Keratinocyte (primary cell): Measurements from ENCODE around the gene SLC9A8. TPM values are rescaled to one million over a fixed set of nuclear protein-coding genes. Genes with fewer than 3 reads are reported as not detected.

Source experiments
- DNase-seq: peaks from one replicate; pipeline ENCODE4 v3.0.0-alpha.2; 2011; ENCODE audit warnings: low read depth, missing footprints, low spot score
- FAIRE-seq: peaks from 2 replicates; lab custom pipeline; 2011; peaks lifted over from hg19 to GRCh38; lab: Jason Lieb, UNC
- H2AFZ ChIP-seq: 2 replicates; pipeline ENCODE4 v1.6.0; 2012; ENCODE audit warnings: low read length, control low read depth, inconsistent platforms; ENCODE audit not compliant: control insufficient read depth
- H3K27ac ChIP-seq: 2 replicates; pipeline ENCODE4 v1.5.1; 2011; ENCODE audit warnings: low read length; ENCODE audit not compliant: control insufficient read depth, insufficient read depth
- H3K27me3 ChIP-seq: 3 replicates; pipeline ENCODE4 v1.6.0; 2011; ENCODE audit warnings: low read length; ENCODE audit not compliant: control insufficient read depth, insufficient read depth; ENCODE audit errors: extremely low read depth
- H3K36me3 ChIP-seq, 2 experiments: 2 replicates in 1 of 2; 3 replicates in 1 of 2; pipeline ENCODE4 v1.5.1; 2011; ENCODE audit warnings: low read length in 2 of 2, mild to moderate bottlenecking in 1 of 2; ENCODE audit not compliant: control insufficient read depth in 2 of 2, insufficient read depth in 2 of 2; ENCODE audit errors: extremely low read depth in 1 of 2
- H3K4me1 ChIP-seq: 3 replicates; pipeline ENCODE4 v1.5.1; 2011; ENCODE audit warnings: low read length; ENCODE audit not compliant: control insufficient read depth, insufficient read depth; ENCODE audit errors: extremely low read depth
- H3K4me2 ChIP-seq: 3 replicates; pipeline ENCODE4 v1.6.0; 2011; ENCODE audit warnings: low read depth, low read length; ENCODE audit not compliant: control insufficient read depth, insufficient read depth; ENCODE audit errors: extremely low read depth
- H3K4me3 ChIP-seq, 3 experiments: fragments of 200-600 bp in 1 of 3; sonication (generic) in 1 of 3; 2 replicates in 2 of 3; 3 replicates in 1 of 3; pipeline ENCODE4 v1.5.1; 2011 to 2016; ENCODE audit warnings: low read length in 3 of 3, mild to moderate bottlenecking in 3 of 3, control low read depth in 2 of 3, inconsistent platforms in 1 of 3, low read depth in 1 of 3, mixed read lengths in 1 of 3, mixed run types in 1 of 3, moderate library complexity in 1 of 3; ENCODE audit not compliant: control insufficient read depth in 2 of 3, insufficient read depth in 2 of 3; ENCODE audit errors: extremely low read depth in 1 of 3
- H3K79me2 ChIP-seq: 2 replicates; pipeline ENCODE4 v1.6.0; 2012; ENCODE audit warnings: low read length; ENCODE audit not compliant: control insufficient read depth, insufficient read depth
- H3K9ac ChIP-seq: 3 replicates; pipeline ENCODE4 v1.6.0; 2011; ENCODE audit warnings: low read length; ENCODE audit not compliant: control insufficient read depth, insufficient read depth; ENCODE audit errors: extremely low read depth
- H3K9me1 ChIP-seq: 3 replicates; pipeline ENCODE4 v1.6.0; 2011; ENCODE audit warnings: low read length; ENCODE audit not compliant: control insufficient read depth, insufficient read depth; ENCODE audit errors: extremely low read depth
- H3K9me3 ChIP-seq: 2 replicates; pipeline ENCODE4 v1.5.1; 2012; ENCODE audit warnings: low read depth, low read length; ENCODE audit not compliant: control insufficient read depth
- H4K20me1 ChIP-seq: 3 replicates; pipeline ENCODE4 v1.6.0; 2011; ENCODE audit warnings: low read length; ENCODE audit not compliant: control insufficient read depth, insufficient read depth; ENCODE audit errors: extremely low read depth
- EZH2 ChIP-seq: IDR thresholded peaks from one replicate; pipeline ENCODE4 v1.6.1; 2012; ENCODE audit warnings: inconsistent platforms, mild to moderate bottlenecking, low read length, moderate library complexity
- dilution Hi-C: fragments of 300-500 bp; cut with MboI; formaldehyde crosslinking; loops from one replicate; pipeline ENCODE4 v1.7.0; 2020; ENCODE audit warnings: low sequenced_read_pairs; ENCODE audit not compliant: extremely low pct_ligation_motif_present
- polyA plus RNA-seq, 5 experiments: library from polyadenylated mRNA; depleted of rRNA in 3 of 5; stranded (reverse) in 3 of 5; stranded (forward) in 1 of 5; unstranded in 1 of 5; fragments of >200 nt; gene quantifications; 1 replicate in 1 of 5; 2 replicates in 3 of 5; 3 replicates in 1 of 5; pipeline versions ENCODE4 v1.2.1 to v1.2.3, GENCODE V29; 2011 to 2012; ENCODE audit warnings: missing spikeins in 2 of 5, low read depth in 1 of 5, low replicate concordance in 1 of 5
- TF ChIP-seq, protein P1 (sequence below), 3 experiments: IDR thresholded peaks in 1 of 3; conservative IDR thresholded peaks in 1 of 3; optimal IDR thresholded peaks in 1 of 3; 2 replicates in 2 of 3; 3 replicates in 1 of 3; pipeline versions ENCODE3 to v1.5.1; 2011; ENCODE audit warnings: low read length in 3 of 3, mild to moderate bottlenecking in 3 of 3, moderate library complexity in 2 of 3, control low read depth in 1 of 3, inconsistent platforms in 1 of 3; ENCODE audit not compliant: insufficient read depth in 2 of 3; ENCODE audit errors: extremely low read depth in 1 of 3

The SLC9A8 gene
- polyA plus RNA-seq, 1 donor (not counting 4 experiments of a cell fraction or from before 2014, with no cell fraction given) = 1.9 TPM

DNA sequence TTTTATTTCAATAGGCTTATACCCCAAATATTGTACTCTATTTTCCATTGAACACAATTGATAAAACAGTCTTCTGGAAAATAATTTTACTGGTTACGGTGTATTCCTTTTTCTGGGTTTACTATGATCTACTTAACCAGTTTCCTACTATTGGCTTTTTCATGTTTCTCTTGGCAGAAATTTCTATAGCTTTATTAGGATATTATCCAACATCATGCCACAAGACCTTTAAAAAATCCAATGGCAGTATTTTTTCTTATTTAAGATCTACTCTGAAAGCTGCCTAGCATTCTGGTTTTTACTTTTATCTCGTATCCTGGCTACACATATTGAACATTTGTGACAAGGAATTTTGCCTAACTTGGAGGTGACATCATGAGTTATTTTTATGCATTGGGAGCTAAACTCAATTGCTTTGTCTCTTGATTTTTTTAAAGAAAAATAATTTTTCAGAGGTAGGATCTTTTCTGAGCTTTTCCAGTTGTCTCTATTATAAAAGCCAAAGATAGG is 45.5 kb downstream of the SLC9A8 start:
- Histone ChIP-seq H3K9me3 (no peaks in the 10 kb centered on the region), H3K4me1 (peaks cover 16% of the 10 kb centered on the region), H3K4me2 (no peak overlapping the region), H3K79me2 (no peaks in the 10 kb centered on the region), H4K20me1 (no peaks in the 10 kb centered on the region), H3K27me3 (no peaks in the 10 kb centered on the region), H3K36me3 (peaks cover 6 to 7% of the 10 kb centered on the region in 2 experiments), H3K27ac (no peak overlapping the region), H3K4me3 (no peak overlapping the region), H3K9ac (no peak overlapping the region), H3K9me1 (no peaks in the 10 kb centered on the region), H2AFZ (no peak overlapping the region)
- TF ChIP-seq, protein P1, sequence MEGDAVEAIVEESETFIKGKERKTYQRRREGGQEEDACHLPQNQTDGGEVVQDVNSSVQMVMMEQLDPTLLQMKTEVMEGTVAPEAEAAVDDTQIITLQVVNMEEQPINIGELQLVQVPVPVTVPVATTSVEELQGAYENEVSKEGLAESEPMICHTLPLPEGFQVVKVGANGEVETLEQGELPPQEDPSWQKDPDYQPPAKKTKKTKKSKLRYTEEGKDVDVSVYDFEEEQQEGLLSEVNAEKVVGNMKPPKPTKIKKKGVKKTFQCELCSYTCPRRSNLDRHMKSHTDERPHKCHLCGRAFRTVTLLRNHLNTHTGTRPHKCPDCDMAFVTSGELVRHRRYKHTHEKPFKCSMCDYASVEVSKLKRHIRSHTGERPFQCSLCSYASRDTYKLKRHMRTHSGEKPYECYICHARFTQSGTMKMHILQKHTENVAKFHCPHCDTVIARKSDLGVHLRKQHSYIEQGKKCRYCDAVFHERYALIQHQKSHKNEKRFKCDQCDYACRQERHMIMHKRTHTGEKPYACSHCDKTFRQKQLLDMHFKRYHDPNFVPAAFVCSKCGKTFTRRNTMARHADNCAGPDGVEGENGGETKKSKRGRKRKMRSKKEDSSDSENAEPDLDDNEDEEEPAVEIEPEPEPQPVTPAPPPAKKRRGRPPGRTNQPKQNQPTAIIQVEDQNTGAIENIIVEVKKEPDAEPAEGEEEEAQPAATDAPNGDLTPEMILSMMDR (optimal IDR thresholded peaks at IDR 0.05 in 1 of 3, IDR thresholded peaks at IDR 0.05 in 1 of 3, conservative IDR thresholded peaks at IDR 0.05 in 1 of 3; ENCODE audit: extremely low read depth in 1 of 3, insufficient read depth in 2 of 3, low read length in 3 of 3) = no peak
- TF ChIP-seq EZH2 = no peak
- FAIRE-seq (no peak), DNase-seq (no peak)
- dilution Hi-C loops = no loop called here

GRCh38 chr20:49859011-49859410 is 46.4 kb downstream of the SLC9A8 start:
- Histone ChIP-seq H3K79me2 (no peaks in the 10 kb centered on the region), H3K4me3 (no peak overlapping the region), H3K27me3 (no peaks in the 10 kb centered on the region), H3K9me1 (no peaks in the 10 kb centered on the region), H3K4me2 (no peak overlapping the region), H3K27ac (no peak overlapping the region), H3K9me3 (no peaks in the 10 kb centered on the region), H3K9ac (no peak overlapping the region), H4K20me1 (no peaks in the 10 kb centered on the region), H3K36me3 (peaks cover 6 to 7% of the 10 kb centered on the region in 2 experiments), H3K4me1 (peaks cover 9% of the 10 kb centered on the region), H2AFZ (no peak overlapping the region)
- DNase-seq (no peak), FAIRE-seq (no peak)
- dilution Hi-C loops = no loop called here
- TF ChIP-seq, protein P1 (optimal IDR thresholded peaks at IDR 0.05 in 1 of 3, IDR thresholded peaks at IDR 0.05 in 1 of 3, conservative IDR thresholded peaks at IDR 0.05 in 1 of 3; ENCODE audit: extremely low read depth in 1 of 3, insufficient read depth in 2 of 3, low read length in 3 of 3) = no peak
- no peak for TF ChIP-seq EZH2
